GM18870 (cell line): ENCODE measurements around the gene TLR9.

Experiments used
- ATAC-seq: cut with Tn5 transposase; IDR thresholded peaks from one replicate; pipeline ENCODE4 v1.9.1; 2021; ENCODE audit warnings: moderate library complexity; ENCODE audit not compliant: unreplicated experiment

Gene TLR9

GRCh38 chr3:52176180-52176752 is 49.2 kb downstream of the TLR9 start:
- no peak for ATAC-seq

- no peak for ATAC-seq
Observed at GRCh38 chr3:52175416-52176179, 49.8 kb downstream of the TLR9 start.

GRCh38 chr3:52174896-52175295 is 50.5 kb downstream of the TLR9 start:
- no peak for ATAC-seq

- no peak for ATAC-seq
Observed at GRCh38 chr3:52173101-52173500, 52.3 kb downstream of the TLR9 start.

GRCh38 chr3:52172262-52172757 is 53.1 kb downstream of the TLR9 start:
- no peak for ATAC-seq

- no peak for ATAC-seq
Observed at GRCh38 chr3:52171514-52172261, 53.8 kb downstream of the TLR9 start.
